ENCODE data around the gene CAMTA2. TPM values are rescaled to one million over a fixed set of nuclear protein-coding genes. Genes with fewer than 3 reads are reported as not detected.

Gene CAMTA2
- total RNA-seq, 1 donor from 2014 or later, result 12.5 TPM

- no peak for TF ChIP-seq CTCF (conservative IDR thresholded peaks at IDR 0.05)
- H3K9me3 Mint-ChIP-seq, result no peaks in the 10 kb centered on the region
- DNase-seq (ENCODE audit: low read depth, low spot score), result no peak
- peaks cover 28% of the 10 kb centered on the region for H3K4me1 Mint-ChIP-seq
- H3K4me3 Mint-ChIP-seq, result peak overlapping the region; percentile 88
- no peak overlapping the region for H3K27ac Mint-ChIP-seq (ENCODE audit: unreplicated experiment)
- no peaks in the 10 kb centered on the region for H3K27me3 Mint-ChIP-seq (ENCODE audit: low read depth)
- no peaks in the 10 kb centered on the region for H3K36me3 Mint-ChIP-seq (ENCODE audit: low read depth)
Measured at GRCh38 chr17:4987767-4988567, 492 bp upstream of the CAMTA2 start.

GRCh38 chr17:4986403-4986802 is 1.1 kb downstream of the CAMTA2 start:
- Mint-ChIP-seq H3K27me3 (ENCODE audit: low read depth) (no peaks in the 10 kb centered on the region), H3K9me3 (no peaks in the 10 kb centered on the region), H3K36me3 (ENCODE audit: low read depth) (no peaks in the 10 kb centered on the region), H3K4me3 (peak overlapping the region; percentile 88), H3K4me1 (peaks cover 28% of the 10 kb centered on the region), H3K27ac (ENCODE audit: unreplicated experiment) (no peak overlapping the region)
- DNase-seq (ENCODE audit: low read depth, low spot score), result no peak
- TF ChIP-seq CTCF (conservative IDR thresholded peaks at IDR 0.05), result no peak

- Mint-ChIP-seq H3K36me3 (ENCODE audit: low read depth) (no peaks in the 10 kb centered on the region), H3K27ac (ENCODE audit: unreplicated experiment) (no peak overlapping the region), H3K4me3 (peak overlapping the region; percentile 20), H3K4me1 (peaks cover 16% of the 10 kb centered on the region), H3K27me3 (ENCODE audit: low read depth) (no peaks in the 10 kb centered on the region), H3K9me3 (no peaks in the 10 kb centered on the region)
- TF ChIP-seq CTCF (conservative IDR thresholded peaks at IDR 0.05), result no peak
- no peak for DNase-seq (ENCODE audit: low read depth, low spot score)
Measured at GRCh38 chr17:4982305-4982704, 5.2 kb downstream of the CAMTA2 start.

GRCh38 chr17:4980644-4981216 is 6.7 kb downstream of the CAMTA2 start:
- H3K27ac Mint-ChIP-seq (ENCODE audit: unreplicated experiment), result no peak overlapping the region
- no peaks in the 10 kb centered on the region for H3K27me3 Mint-ChIP-seq (ENCODE audit: low read depth)
- H3K4me3 Mint-ChIP-seq, result peak overlapping the region; percentile 75
- TF ChIP-seq CTCF (conservative IDR thresholded peaks at IDR 0.05), result peak; percentile 77
- H3K9me3 Mint-ChIP-seq, result no peaks in the 10 kb centered on the region
- peaks cover 7% of the 10 kb centered on the region for H3K4me1 Mint-ChIP-seq
- peak; percentile 64 for DNase-seq (ENCODE audit: low read depth, low spot score)
- H3K36me3 Mint-ChIP-seq (ENCODE audit: low read depth), result no peaks in the 10 kb centered on the region

- no peak for DNase-seq (ENCODE audit: low read depth, low spot score)
- Mint-ChIP-seq H3K4me1 (peaks cover 12% of the 10 kb centered on the region), H3K36me3 (ENCODE audit: low read depth) (peaks cover 5% of the 10 kb centered on the region), H3K9me3 (no peaks in the 10 kb centered on the region), H3K4me3 (no peak overlapping the region), H3K27ac (ENCODE audit: unreplicated experiment) (no peak overlapping the region), H3K27me3 (ENCODE audit: low read depth) (peaks cover 3% of the 10 kb centered on the region)
- TF ChIP-seq CTCF (conservative IDR thresholded peaks at IDR 0.05), result no peak
Measured at GRCh38 chr17:4978726-4979125, 8.7 kb downstream of the CAMTA2 start.

Data from neural crest cell (in vitro differentiated cells).